ENCODE measurements around the gene BRPF1.
A peak's percentile ranks its signal among the peaks of the same experiment; 100 is the strongest.

DNA sequence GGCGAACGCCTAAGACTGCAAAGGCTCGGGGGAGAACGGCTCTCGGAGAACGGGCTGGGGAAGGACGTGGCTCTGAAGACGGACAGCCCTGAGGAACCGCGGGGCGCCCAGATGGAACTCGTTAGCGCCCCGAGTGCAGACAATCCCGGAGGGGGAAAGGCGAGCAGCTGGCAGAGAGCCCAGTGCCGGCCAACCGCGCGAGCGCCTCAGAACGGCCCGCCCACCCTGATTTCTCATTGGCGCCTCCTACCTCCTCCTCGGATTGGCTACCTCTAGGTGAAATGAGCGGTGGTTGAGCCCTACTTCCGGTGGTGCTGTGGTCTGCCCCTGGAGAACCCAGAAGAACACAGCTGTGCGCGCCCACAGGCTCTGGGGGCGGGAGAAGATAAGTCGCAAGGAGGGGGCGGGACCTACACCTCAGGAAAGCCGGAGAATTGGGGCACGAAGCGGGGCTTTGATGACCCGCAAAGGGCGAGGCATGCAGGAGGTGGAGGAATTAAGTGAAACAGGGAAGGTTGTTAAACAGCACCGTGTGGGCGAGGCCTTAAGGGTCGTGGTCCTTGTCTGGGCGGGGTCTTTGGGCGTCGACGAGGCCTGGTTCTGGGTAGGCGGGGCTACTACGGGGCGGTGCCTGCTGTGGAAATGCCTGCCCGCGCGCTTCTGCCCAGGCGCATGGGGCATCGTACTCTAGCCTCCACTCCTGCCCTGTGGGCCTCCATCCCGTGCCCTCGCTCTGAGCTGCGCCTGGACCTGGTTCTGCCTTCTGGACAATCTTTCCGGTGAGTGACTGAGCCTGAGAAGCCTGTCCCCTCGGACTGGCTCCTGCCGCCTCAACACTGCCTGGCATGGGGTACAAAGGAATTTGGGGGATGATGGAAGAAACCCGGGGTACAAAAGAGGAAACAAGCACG lies 18.4 kb downstream of the BRPF1 start, which contains the start of gene OGG1:
- TF ChIP-seq, protein P1, sequence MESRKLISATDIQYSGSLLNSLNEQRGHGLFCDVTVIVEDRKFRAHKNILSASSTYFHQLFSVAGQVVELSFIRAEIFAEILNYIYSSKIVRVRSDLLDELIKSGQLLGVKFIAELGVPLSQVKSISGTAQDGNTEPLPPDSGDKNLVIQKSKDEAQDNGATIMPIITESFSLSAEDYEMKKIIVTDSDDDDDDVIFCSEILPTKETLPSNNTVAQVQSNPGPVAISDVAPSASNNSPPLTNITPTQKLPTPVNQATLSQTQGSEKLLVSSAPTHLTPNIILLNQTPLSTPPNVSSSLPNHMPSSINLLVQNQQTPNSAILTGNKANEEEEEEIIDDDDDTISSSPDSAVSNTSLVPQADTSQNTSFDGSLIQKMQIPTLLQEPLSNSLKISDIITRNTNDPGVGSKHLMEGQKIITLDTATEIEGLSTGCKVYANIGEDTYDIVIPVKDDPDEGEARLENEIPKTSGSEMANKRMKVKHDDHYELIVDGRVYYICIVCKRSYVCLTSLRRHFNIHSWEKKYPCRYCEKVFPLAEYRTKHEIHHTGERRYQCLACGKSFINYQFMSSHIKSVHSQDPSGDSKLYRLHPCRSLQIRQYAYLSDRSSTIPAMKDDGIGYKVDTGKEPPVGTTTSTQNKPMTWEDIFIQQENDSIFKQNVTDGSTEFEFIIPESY (IDR thresholded peaks at IDR 0.05) = peak; percentile 55
- TF ChIP-seq YY1 (IDR thresholded peaks at IDR 0.05) = peak; percentile 81
- peak; percentile 50 to 52 for TF ChIP-seq RAD21 (IDR thresholded peaks at IDR 0.05)
- no peak for TF ChIP-seq TAF1 (conservative IDR thresholded peaks at IDR 0.05)
- TF ChIP-seq FOXA2 (IDR thresholded peaks at IDR 0.05) = no peak
- TF ChIP-seq, protein P2, sequence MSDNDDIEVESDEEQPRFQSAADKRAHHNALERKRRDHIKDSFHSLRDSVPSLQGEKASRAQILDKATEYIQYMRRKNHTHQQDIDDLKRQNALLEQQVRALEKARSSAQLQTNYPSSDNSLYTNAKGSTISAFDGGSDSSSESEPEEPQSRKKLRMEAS (IDR thresholded peaks at IDR 0.05) = peak; percentile 74
- TF ChIP-seq, protein P3, sequence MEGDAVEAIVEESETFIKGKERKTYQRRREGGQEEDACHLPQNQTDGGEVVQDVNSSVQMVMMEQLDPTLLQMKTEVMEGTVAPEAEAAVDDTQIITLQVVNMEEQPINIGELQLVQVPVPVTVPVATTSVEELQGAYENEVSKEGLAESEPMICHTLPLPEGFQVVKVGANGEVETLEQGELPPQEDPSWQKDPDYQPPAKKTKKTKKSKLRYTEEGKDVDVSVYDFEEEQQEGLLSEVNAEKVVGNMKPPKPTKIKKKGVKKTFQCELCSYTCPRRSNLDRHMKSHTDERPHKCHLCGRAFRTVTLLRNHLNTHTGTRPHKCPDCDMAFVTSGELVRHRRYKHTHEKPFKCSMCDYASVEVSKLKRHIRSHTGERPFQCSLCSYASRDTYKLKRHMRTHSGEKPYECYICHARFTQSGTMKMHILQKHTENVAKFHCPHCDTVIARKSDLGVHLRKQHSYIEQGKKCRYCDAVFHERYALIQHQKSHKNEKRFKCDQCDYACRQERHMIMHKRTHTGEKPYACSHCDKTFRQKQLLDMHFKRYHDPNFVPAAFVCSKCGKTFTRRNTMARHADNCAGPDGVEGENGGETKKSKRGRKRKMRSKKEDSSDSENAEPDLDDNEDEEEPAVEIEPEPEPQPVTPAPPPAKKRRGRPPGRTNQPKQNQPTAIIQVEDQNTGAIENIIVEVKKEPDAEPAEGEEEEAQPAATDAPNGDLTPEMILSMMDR (IDR thresholded peaks at IDR 0.05; ENCODE audit: low read depth, low read length, missing input control) = no peak
- peak; percentile 72 to 90 for TF ChIP-seq GABPA (IDR thresholded peaks at IDR 0.05 in 1 of 2, conservative IDR thresholded peaks at IDR 0.05 in 1 of 2)
- TF ChIP-seq RXRA (IDR thresholded peaks at IDR 0.05) = peak in 1 of 2 donors; percentile 52
- TF ChIP-seq, protein P4, sequence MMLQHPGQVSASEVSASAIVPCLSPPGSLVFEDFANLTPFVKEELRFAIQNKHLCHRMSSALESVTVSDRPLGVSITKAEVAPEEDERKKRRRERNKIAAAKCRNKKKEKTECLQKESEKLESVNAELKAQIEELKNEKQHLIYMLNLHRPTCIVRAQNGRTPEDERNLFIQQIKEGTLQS (IDR thresholded peaks at IDR 0.05) = no peak
- TF ChIP-seq JUND (IDR thresholded peaks at IDR 0.05) = peak; percentile 10 to 11
- peak; percentile 85 for TF ChIP-seq SP1 (IDR thresholded peaks at IDR 0.05)
- TF ChIP-seq, protein P5, sequence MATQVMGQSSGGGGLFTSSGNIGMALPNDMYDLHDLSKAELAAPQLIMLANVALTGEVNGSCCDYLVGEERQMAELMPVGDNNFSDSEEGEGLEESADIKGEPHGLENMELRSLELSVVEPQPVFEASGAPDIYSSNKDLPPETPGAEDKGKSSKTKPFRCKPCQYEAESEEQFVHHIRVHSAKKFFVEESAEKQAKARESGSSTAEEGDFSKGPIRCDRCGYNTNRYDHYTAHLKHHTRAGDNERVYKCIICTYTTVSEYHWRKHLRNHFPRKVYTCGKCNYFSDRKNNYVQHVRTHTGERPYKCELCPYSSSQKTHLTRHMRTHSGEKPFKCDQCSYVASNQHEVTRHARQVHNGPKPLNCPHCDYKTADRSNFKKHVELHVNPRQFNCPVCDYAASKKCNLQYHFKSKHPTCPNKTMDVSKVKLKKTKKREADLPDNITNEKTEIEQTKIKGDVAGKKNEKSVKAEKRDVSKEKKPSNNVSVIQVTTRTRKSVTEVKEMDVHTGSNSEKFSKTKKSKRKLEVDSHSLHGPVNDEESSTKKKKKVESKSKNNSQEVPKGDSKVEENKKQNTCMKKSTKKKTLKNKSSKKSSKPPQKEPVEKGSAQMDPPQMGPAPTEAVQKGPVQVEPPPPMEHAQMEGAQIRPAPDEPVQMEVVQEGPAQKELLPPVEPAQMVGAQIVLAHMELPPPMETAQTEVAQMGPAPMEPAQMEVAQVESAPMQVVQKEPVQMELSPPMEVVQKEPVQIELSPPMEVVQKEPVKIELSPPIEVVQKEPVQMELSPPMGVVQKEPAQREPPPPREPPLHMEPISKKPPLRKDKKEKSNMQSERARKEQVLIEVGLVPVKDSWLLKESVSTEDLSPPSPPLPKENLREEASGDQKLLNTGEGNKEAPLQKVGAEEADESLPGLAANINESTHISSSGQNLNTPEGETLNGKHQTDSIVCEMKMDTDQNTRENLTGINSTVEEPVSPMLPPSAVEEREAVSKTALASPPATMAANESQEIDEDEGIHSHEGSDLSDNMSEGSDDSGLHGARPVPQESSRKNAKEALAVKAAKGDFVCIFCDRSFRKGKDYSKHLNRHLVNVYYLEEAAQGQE (IDR thresholded peaks at IDR 0.05) = peak; percentile 56
